Sigmoid colon (tissue), 7 donors: Measurements from ENCODE around the gene SERPING1. TPM values are rescaled to one million over a fixed set of nuclear protein-coding genes. Genes with fewer than 3 reads are reported as not detected.

ENCODE experiments used
- DNase-seq: peaks from one replicate; pipeline ENCODE4 v3.0.0-alpha.2; 2019
- H3K27ac ChIP-seq, 4 donors: fragments of 200-600 bp; sonication (generic); one replicate each; pipeline ENCODE4 v1.5.1; 2016 to 2019; ENCODE audit warnings: mild to moderate bottlenecking in 1 of 4
- H3K27me3 ChIP-seq, 3 donors: fragments of 200-600 bp; sonication (generic); one replicate each; pipeline ENCODE4 v1.5.1; 2019; ENCODE audit warnings: mild to moderate bottlenecking in 1 of 3
- H3K36me3 ChIP-seq, 4 donors: fragments of 200-600 bp; sonication (generic); one replicate each; pipeline ENCODE4 v1.5.1; 2016 to 2019
- H3K4me1 ChIP-seq, 4 donors: fragments of 200-600 bp; sonication (generic); one replicate each; pipeline ENCODE4 v1.5.1; 2017 to 2019
- H3K4me3 ChIP-seq, 4 donors: fragments of 200-600 bp; sonication (generic); one replicate each; pipeline ENCODE4 v1.5.1; 2017 to 2019; ENCODE audit warnings: mild to moderate bottlenecking in 2 of 4, moderate library complexity in 1 of 4
- H3K9me3 ChIP-seq, 4 donors: fragments of 200-600 bp in 3 of 4; sonication (generic) in 3 of 4; one replicate each; pipeline versions ENCODE4 v1.5.1 to v1.6.1; 2013 to 2019
- CTCF ChIP-seq, 4 experiments: fragments of 450-650 bp in 3 of 4; fragments of 200-600 bp in 1 of 4; IDR thresholded peaks; one replicate each; pipeline ENCODE4 v1.5.1; 2016 to 2019; ENCODE audit warnings: antibody characterized with exemption in 4 of 4, mild to moderate bottlenecking in 3 of 4, moderate library complexity in 2 of 4
- EP300 ChIP-seq, 4 donors: sonication (generic); formaldehyde crosslinking; IDR thresholded peaks; one replicate each; pipeline ENCODE4 v1.6.1; 2017; ENCODE audit warnings: antibody characterized with exemption in 4 of 4
- POLR2A ChIP-seq, 2 donors: fragments of 450-650 bp; IDR thresholded peaks; one replicate each; pipeline ENCODE4 v1.6.1; 2016; ENCODE audit warnings: antibody characterized with exemption in 2 of 2, mild to moderate bottlenecking in 2 of 2, moderate library complexity in 2 of 2
- POLR2AphosphoS5 ChIP-seq, 4 donors: sonication (generic); formaldehyde crosslinking; IDR thresholded peaks; one replicate each; pipeline ENCODE4 v1.6.1; 2017; ENCODE audit warnings: antibody characterized with exemption in 4 of 4
- WGBS, 2 donors: extraction: QIAGEN DNeasy Blood & Tissue Kit; methylation state at CpG; one replicate each; pipeline ENCODE4 v1.1.7; 2013; 5-methylcytosine and 5-hydroxymethylcytosine counted together
- intact Hi-C: fragments of 100-400 bp; cut with DNase I; formaldehyde crosslinking; loops from one replicate; pipeline ENCODE4 v1.15.1; 2023
- polyA plus RNA-seq, 3 donors: library from polyadenylated mRNA; stranded (reverse); fragments of 200-250 nt; gene quantifications; one replicate each; pipeline ENCODE4 v1.2.3, GENCODE V29; 2013
- small RNA-seq, 3 donors: library from RNA; depleted of rRNA; stranded (forward); fragments of <200 nt; gene quantifications; one replicate each; pipeline ENCODE3, GENCODE V24; 2016
- total RNA-seq, 4 donors: library from RNA; depleted of rRNA; stranded (reverse); fragments of >200 nt; gene quantifications; one replicate each; pipeline ENCODE4 v1.1.0, GENCODE V29; 2016
- donor health status: healthy with polysubstance abuse.
- donor health status: Bipolar disorder and iron deficiency.
- donor health status: healthy.

Gene SERPING1
- total and polyA plus RNA-seq, 7 donors = 24.5 to 397 (median 214) TPM

- peaks cover 0 to 20% (median 17%) of the 10 kb centered on the region in 4 donors for H3K4me1 ChIP-seq
- peak overlapping the region; percentile 87 to 93 (median 88) for H3K27ac ChIP-seq
- H3K9me3 ChIP-seq = no peaks in the 10 kb centered on the region
- WGBS, 2 donors = 1% methylated on average over 8 of the region's 8 CpGs
- intact Hi-C loops = no loop called here
- H3K27me3 ChIP-seq = peaks cover 0 to 11% (median 0%) of the 10 kb centered on the region in 3 donors
- peak overlapping the region; percentile 55 to 68 (median 67) for H3K4me3 ChIP-seq
- peaks cover 14 to 38% (median 25%) of the 10 kb centered on the region in 4 donors for H3K36me3 ChIP-seq
- TF ChIP-seq EP300 (IDR thresholded peaks at IDR 0.05) = no peak
- TF ChIP-seq CTCF (IDR thresholded peaks at IDR 0.05) = no peak
- no peak for TF ChIP-seq POLR2A (IDR thresholded peaks at IDR 0.05)
- no peak for TF ChIP-seq POLR2AphosphoS5 (IDR thresholded peaks at IDR 0.05)
- no peak for DNase-seq
Measured at GRCh38 chr11:57658023-57658361, 60.5 kb downstream of the SERPING1 start.

- H3K27ac ChIP-seq = no peak overlapping the region
- H3K4me1 ChIP-seq = peaks cover 0 to 20% (median 17%) of the 10 kb centered on the region in 4 donors
- no peak for DNase-seq
- no peaks in the 10 kb centered on the region for H3K27me3 ChIP-seq
- H3K36me3 ChIP-seq = peaks cover 14 to 40% (median 25%) of the 10 kb centered on the region in 4 donors
- no peaks in the 10 kb centered on the region for H3K9me3 ChIP-seq
- no peak overlapping the region for H3K4me3 ChIP-seq
- no peak for TF ChIP-seq POLR2A (IDR thresholded peaks at IDR 0.05)
- TF ChIP-seq POLR2AphosphoS5 (IDR thresholded peaks at IDR 0.05) = no peak
- no peak for TF ChIP-seq EP300 (IDR thresholded peaks at IDR 0.05)
- TF ChIP-seq CTCF (IDR thresholded peaks at IDR 0.05) = no peak
- 95 to 96% methylated on average over 14 of the region's 14 CpGs for WGBS, 2 donors
- intact Hi-C loops = loop anchor here (10.0 kb wide), 2 partner anchors 915 to 1895 kb away; partner anchors contain the start of genes LPXN and ZFP91
Measured at GRCh38 chr11:57659669-57660068, 62.2 kb downstream of the SERPING1 start.

DNA sequence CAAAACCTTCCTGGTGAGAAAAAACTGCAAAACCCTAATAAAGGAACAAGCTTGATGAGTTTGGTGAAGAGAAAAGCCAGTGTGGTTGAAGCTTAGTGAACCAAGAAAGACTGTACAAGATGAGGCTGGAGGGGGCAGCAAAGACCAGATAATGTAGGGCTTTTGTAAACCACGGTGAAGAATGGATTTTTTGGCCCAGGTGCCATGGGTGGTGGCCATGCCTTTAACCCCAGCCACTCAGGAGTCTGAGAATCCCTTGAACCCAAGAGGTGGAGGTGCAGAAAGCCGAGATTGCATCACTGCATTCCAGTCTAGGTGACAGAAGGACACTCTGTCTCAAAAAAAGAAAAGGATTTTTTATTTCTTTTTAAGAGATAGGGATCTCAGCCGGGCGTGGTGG, 65.4 kb downstream of the SERPING1 start:
- Histone ChIP-seq H3K27me3 (no peaks in the 10 kb centered on the region), H3K4me3 (no peak overlapping the region), H3K36me3 (peaks cover 14 to 40% (median 25%) of the 10 kb centered on the region in 4 donors), H3K9me3 (no peaks in the 10 kb centered on the region), H3K4me1 (peaks cover 0 to 20% (median 19%) of the 10 kb centered on the region in 4 donors), H3K27ac (no peak overlapping the region)
- intact Hi-C loops = loop anchor here (10.0 kb wide), 2 partner anchors 912 to 1892 kb away; partner anchors contain the start of genes LPXN and ZFP91
- TF ChIP-seq EP300 (IDR thresholded peaks at IDR 0.05) (no peak), POLR2A (IDR thresholded peaks at IDR 0.05) (no peak), POLR2AphosphoS5 (IDR thresholded peaks at IDR 0.05) (no peak)
- DNase-seq = no peak
- WGBS, 2 donors = 70 to 73% methylated on average over 4 of the region's 4 CpGs

- Histone ChIP-seq H3K4me1 (peaks cover 0 to 14% (median 12%) of the 10 kb centered on the region in 4 donors), H3K27ac (no peak overlapping the region), H3K4me3 (no peak overlapping the region), H3K27me3 (no peaks in the 10 kb centered on the region), H3K9me3 (no peaks in the 10 kb centered on the region), H3K36me3 (peaks cover 14 to 40% (median 25%) of the 10 kb centered on the region in 4 donors)
- 82 to 92% methylated on average over 9 of the region's 9 CpGs for WGBS, 2 donors
- intact Hi-C loops = loop anchor here (10.0 kb wide), 2 partner anchors 911 to 1891 kb away; partner anchors contain the start of genes LPXN and ZFP91
- DNase-seq = no peak
- no peak for TF ChIP-seq CTCF (IDR thresholded peaks at IDR 0.05)
- no peak for TF ChIP-seq EP300 (IDR thresholded peaks at IDR 0.05)
- no peak for TF ChIP-seq POLR2A (IDR thresholded peaks at IDR 0.05)
- no peak for TF ChIP-seq POLR2AphosphoS5 (IDR thresholded peaks at IDR 0.05)
Measured at GRCh38 chr11:57663975-57664374, 66.5 kb downstream of the SERPING1 start.

Small RNA genes lying within 50 kb of the gene (small RNA-seq; reads per million reads assigned to genes)
- gene MIR130A = 523 to 842 (median 534) reads per million in 3 donors

Other genes starting within 250 kb of the SERPING1 start
- not detected for gene PRG3, start 216.5 kb upstream of the SERPING1 start, total RNA-seq
- gene PRG3, start 216.5 kb upstream of the SERPING1 start, polyA plus RNA-seq = not detected
- gene PRG2, start 207.0 kb upstream of the SERPING1 start, total RNA-seq = not detected
- not detected for gene PRG2, start 207.0 kb upstream of the SERPING1 start, polyA plus RNA-seq
- gene SLC43A3, start 170.6 kb upstream of the SERPING1 start, total RNA-seq = 10 to 100 TPM; 25.2 to 43.9 (median 31.9) TPM
- gene SLC43A3, start 170.6 kb upstream of the SERPING1 start, polyA plus RNA-seq = 10 to 100 TPM; 11.3 to 16.9 (median 12.6) TPM
- under 1 TPM in 2 of 4 donors, not detected in 2; 0.41 to 0.66 TPM for gene RTN4RL2, start 137.2 kb upstream of the SERPING1 start, total RNA-seq
- under 1 TPM in 2 of 3 donors, not detected in 1; 0.60 to 0.63 TPM for gene RTN4RL2, start 137.2 kb upstream of the SERPING1 start, polyA plus RNA-seq
- 10 to 100 TPM; 19.1 to 32.4 (median 27.4) TPM for gene SLC43A1, start 82.0 kb upstream of the SERPING1 start, total RNA-seq
- gene SLC43A1, start 82.0 kb upstream of the SERPING1 start, polyA plus RNA-seq = 10 to 100 TPM in 1 of 3 donors, 1 to 10 TPM in 1, under 1 TPM in 1; 0.92 to 14.3 (median 5.4) TPM
- 10 to 100 TPM; 22.4 to 59.7 (median 33.0) TPM for gene TIMM10, start 66.9 kb upstream of the SERPING1 start, total RNA-seq
- 10 to 100 TPM; 48.0 to 62.9 (median 52.7) TPM for gene TIMM10, start 66.9 kb upstream of the SERPING1 start, polyA plus RNA-seq
- not detected for gene SMTNL1, start 60.1 kb upstream of the SERPING1 start, total RNA-seq
- gene SMTNL1, start 60.1 kb upstream of the SERPING1 start, polyA plus RNA-seq = not detected
- gene UBE2L6, start 30.0 kb upstream of the SERPING1 start, total RNA-seq = 10 to 100 TPM; 26.5 to 37.8 (median 32.5) TPM
- 100 to 1,000 TPM in 1 of 3 donors, 10 to 100 TPM in 2; 42.6 to 106 (median 62.9) TPM for gene UBE2L6, start 30.0 kb upstream of the SERPING1 start, polyA plus RNA-seq
- 1 to 10 TPM; 1.5 to 4.4 (median 2.8) TPM for gene YPEL4, start 52.2 kb downstream of the SERPING1 start, total RNA-seq
- gene YPEL4, start 52.2 kb downstream of the SERPING1 start, polyA plus RNA-seq = 1 to 10 TPM; 1.2 to 3.0 (median 1.4) TPM
- 10 to 100 TPM in 3 of 4 donors, 1 to 10 TPM in 1; 3.9 to 23.2 (median 13.7) TPM for gene CLP1, start 60.1 kb downstream of the SERPING1 start, total RNA-seq
- gene CLP1, start 60.1 kb downstream of the SERPING1 start, polyA plus RNA-seq = 10 to 100 TPM; 12.4 to 16.0 (median 13.2) TPM
- 10 to 100 TPM; 25.3 to 34.3 (median 28.1) TPM for gene ZDHHC5, start 70.4 kb downstream of the SERPING1 start, total RNA-seq
- gene ZDHHC5, start 70.4 kb downstream of the SERPING1 start, polyA plus RNA-seq = 10 to 100 TPM; 13.6 to 42.5 (median 13.8) TPM
- gene MED19, start 114.5 kb downstream of the SERPING1 start, total RNA-seq = 10 to 100 TPM in 3 of 4 donors, 1 to 10 TPM in 1; 8.3 to 14.9 (median 12.8) TPM
- 10 to 100 TPM; 14.4 to 18.5 (median 16.3) TPM for gene MED19, start 114.5 kb downstream of the SERPING1 start, polyA plus RNA-seq
- 10 to 100 TPM; 29.1 to 47.8 (median 40.7) TPM for gene TMX2, start 114.9 kb downstream of the SERPING1 start, total RNA-seq
- gene TMX2, start 114.9 kb downstream of the SERPING1 start, polyA plus RNA-seq = 100 to 1,000 TPM in 1 of 3 donors, 10 to 100 TPM in 2; 25.2 to 136 (median 26.8) TPM
- gene SELENOH, start 143.8 kb downstream of the SERPING1 start, total RNA-seq = 100 to 1,000 TPM; 130 to 188 (median 132) TPM
- 100 to 1,000 TPM; 149 to 180 (median 156) TPM for gene SELENOH, start 143.8 kb downstream of the SERPING1 start, polyA plus RNA-seq
- gene BTBD18, start 154.1 kb downstream of the SERPING1 start, total RNA-seq = not detected
- gene BTBD18, start 154.1 kb downstream of the SERPING1 start, polyA plus RNA-seq = under 1 TPM in 1 of 3 donors, not detected in 2; 0.03 TPM
- gene CTNND1, start 164.1 kb downstream of the SERPING1 start, total RNA-seq = 100 to 1,000 TPM in 1 of 4 donors, 10 to 100 TPM in 3; 66.0 to 102 (median 86.9) TPM
- gene CTNND1, start 164.1 kb downstream of the SERPING1 start, polyA plus RNA-seq = 100 to 1,000 TPM in 1 of 3 donors, 10 to 100 TPM in 2; 84.7 to 132 (median 99.9) TPM